BE2C (cell line): Measurements from ENCODE around the gene SCN4A.

Source experiments
- DNase-seq: peaks from one replicate; pipeline ENCODE4 v3.0.0-alpha.2; 2020
- H3K27me3 ChIP-seq: fragments of 250-450 bp; sonication (Bioruptor Pico); 2 replicates; pipeline ENCODE4 v1.5.1; 2020; ENCODE audit warnings: mild to moderate bottlenecking
- H3K36me3 ChIP-seq: fragments of 250-450 bp; sonication (Bioruptor Pico); 2 replicates; pipeline ENCODE4 v1.5.1; 2020; ENCODE audit warnings: mild to moderate bottlenecking
- H3K4me1 ChIP-seq: fragments of 250-450 bp; sonication (Bioruptor Pico); 2 replicates; pipeline ENCODE4 v1.5.1; 2020
- H3K4me3 ChIP-seq: 2 replicates; pipeline ENCODE4 v1.5.1; 2011; ENCODE audit warnings: low read depth, low read length
- H3K9me3 ChIP-seq: fragments of 250-450 bp; sonication (Bioruptor Pico); 2 replicates; pipeline ENCODE4 v1.5.1; 2020
- TF ChIP-seq, protein P1 (sequence below): IDR thresholded peaks from 2 replicates; pipeline ENCODE4 v1.5.1; 2012; ENCODE audit warnings: mild to moderate bottlenecking, low read depth, low read length

Gene SCN4A

DNA sequence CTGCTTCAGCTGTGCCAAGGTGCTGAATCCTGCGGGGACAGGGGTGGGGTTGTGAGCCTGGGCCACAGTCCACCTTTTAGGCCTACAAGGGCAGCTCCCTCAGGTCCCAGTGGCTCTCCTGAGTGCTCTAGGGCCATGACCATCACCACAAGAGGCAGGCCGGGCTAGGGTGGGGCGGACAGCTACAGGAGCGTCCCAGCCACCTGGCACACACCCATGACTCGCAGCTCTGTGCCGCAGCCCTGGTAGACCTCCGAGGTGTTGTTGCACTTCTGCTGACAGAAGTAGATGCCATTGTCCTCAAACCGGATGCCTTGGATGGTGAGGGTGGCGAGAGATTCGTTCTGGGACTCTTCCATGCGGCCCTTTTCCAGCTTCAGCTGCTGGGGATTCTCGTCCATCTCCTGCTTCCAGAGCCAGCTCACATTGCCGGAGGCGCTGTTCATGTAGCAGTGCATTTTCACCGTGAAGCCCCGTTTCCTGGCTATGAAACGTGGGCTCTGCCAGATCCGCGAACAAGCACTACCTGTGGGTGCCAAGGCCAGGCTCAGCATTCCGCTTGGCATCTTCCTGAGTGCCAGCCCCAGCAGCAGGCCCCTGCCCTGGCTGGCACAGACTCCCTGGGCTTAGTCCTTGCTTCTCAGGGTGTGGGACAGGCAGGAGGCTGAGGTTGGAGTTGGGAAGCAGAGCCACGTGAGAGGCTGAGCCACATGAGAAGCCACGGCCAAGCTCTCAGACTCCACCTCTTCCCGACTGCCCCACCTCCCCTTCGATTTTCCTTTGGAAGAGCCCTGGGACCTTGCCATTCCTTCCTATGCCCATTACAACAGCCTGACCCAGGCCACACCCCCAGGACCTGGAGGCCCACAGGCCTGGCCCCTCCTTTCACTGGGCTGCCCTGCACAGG is 42.6 kb downstream of the SCN4A start:
- Histone ChIP-seq H3K36me3 (no peaks in the 10 kb centered on the region), H3K27me3 (no peaks in the 10 kb centered on the region), H3K4me1 (no peaks in the 10 kb centered on the region), H3K4me3 (no peak overlapping the region), H3K9me3 (no peaks in the 10 kb centered on the region)
- DNase-seq = no peak
- TF ChIP-seq, protein P1, sequence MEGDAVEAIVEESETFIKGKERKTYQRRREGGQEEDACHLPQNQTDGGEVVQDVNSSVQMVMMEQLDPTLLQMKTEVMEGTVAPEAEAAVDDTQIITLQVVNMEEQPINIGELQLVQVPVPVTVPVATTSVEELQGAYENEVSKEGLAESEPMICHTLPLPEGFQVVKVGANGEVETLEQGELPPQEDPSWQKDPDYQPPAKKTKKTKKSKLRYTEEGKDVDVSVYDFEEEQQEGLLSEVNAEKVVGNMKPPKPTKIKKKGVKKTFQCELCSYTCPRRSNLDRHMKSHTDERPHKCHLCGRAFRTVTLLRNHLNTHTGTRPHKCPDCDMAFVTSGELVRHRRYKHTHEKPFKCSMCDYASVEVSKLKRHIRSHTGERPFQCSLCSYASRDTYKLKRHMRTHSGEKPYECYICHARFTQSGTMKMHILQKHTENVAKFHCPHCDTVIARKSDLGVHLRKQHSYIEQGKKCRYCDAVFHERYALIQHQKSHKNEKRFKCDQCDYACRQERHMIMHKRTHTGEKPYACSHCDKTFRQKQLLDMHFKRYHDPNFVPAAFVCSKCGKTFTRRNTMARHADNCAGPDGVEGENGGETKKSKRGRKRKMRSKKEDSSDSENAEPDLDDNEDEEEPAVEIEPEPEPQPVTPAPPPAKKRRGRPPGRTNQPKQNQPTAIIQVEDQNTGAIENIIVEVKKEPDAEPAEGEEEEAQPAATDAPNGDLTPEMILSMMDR = no peak

DNA sequence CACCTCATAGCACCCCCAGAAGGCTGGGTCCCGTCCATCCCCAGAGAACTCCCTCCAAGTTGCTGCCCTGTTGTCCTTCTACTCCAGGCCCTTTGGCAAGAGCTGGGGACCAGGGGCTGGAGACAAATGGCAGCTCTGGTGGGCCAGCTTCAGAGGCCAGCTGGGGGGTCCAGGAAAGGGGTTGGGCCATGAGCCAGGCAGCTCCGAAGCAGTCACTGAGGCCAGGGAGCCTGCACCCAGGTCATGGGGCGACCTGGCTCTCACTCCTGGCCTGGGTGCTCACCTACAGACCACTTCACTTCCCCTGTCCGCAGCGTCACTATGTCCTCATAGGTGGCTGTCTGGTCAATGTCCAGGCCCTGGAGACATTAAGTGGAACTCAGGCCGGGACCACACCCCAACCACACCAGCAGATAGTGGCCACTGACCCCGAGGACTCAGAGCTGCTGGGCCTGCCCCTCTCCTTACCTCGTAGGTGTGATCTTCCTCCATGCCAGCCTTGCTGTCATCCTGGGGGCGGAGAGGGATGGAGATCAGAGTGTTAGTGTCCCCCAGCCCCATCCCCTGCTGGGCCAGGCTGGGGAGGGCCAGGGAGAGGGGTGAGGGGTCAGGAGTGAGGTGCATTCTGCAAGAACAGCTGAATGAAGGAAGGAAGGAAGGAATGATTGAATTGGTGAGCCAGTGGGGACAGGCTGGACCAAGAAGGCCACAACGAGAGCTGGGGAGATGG is 43.6 kb downstream of the SCN4A start:
- H3K4me1 ChIP-seq = no peaks in the 10 kb centered on the region
- H3K27me3 ChIP-seq = no peaks in the 10 kb centered on the region
- TF ChIP-seq, protein P1 = no peak
- no peaks in the 10 kb centered on the region for H3K9me3 ChIP-seq
- no peak overlapping the region for H3K4me3 ChIP-seq
- no peak for DNase-seq
- H3K36me3 ChIP-seq = no peaks in the 10 kb centered on the region

DNA sequence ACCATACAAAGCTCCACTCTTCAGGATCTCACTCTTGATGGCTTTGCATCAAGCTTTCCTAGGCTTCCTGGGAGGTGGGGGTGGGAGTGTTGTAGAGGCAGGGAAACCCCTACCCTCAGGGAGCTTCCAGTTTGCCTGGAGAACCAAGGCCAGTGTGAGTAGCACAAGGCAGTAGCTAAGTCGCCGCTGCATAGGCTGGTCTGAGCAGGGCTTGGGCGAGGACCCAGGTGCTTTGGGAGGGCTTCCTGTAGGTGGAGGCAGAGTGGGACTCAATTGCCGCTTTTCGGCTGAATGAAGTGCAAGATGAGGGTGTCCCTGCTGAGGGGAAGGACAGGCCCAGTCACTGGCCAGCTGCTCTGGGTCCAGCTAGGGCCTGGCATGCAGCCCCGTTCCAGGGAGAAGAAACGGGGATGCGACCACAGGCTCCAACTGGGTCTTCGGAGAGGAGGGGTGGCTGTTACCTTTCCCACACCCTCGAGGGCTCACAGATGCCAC is 44.5 kb downstream of the SCN4A start:
- Histone ChIP-seq H3K4me3 (no peak overlapping the region), H3K4me1 (no peaks in the 10 kb centered on the region), H3K9me3 (no peaks in the 10 kb centered on the region), H3K27me3 (no peaks in the 10 kb centered on the region), H3K36me3 (no peaks in the 10 kb centered on the region)
- no peak for DNase-seq
- TF ChIP-seq, protein P1 = no peak

DNA sequence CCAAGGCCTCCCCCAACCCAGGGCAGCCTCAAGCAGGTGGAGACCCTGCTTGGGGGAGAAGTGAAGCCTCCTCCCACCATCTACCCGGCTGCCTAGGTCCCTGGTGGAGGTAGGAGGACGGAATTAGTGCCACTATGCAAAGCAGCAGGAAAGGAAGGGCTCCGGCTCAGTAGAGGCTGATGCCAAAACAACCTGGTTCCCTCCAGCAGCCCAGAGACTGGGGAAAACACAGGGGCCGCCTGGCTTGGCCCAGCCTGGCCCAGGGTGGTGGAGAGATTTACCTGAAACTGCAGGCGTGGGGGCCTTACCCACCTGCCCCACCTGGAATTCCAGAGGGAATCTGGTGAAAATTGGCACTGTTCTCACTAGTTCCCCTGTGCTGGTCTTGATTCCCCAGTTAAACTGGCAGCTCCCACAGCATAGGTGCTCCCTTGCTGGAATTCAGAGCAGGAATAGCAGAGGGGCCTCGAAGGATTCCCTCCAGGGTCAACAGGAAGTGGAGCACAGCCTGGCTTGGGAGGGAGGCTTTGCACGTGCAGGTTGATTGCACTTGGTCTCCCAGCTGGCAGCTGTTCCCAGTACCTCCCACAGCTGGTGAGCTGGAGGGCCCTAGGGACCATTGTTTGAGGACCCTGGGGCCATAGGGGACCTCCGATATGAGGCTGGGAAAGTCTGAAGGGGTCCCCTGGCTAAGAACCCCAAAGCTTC is 45.1 kb downstream of the SCN4A start:
- Histone ChIP-seq H3K36me3 (no peaks in the 10 kb centered on the region), H3K4me3 (no peak overlapping the region), H3K9me3 (no peaks in the 10 kb centered on the region), H3K27me3 (no peaks in the 10 kb centered on the region), H3K4me1 (no peaks in the 10 kb centered on the region)
- DNase-seq = no peak
- TF ChIP-seq, protein P1 = no peak

DNA sequence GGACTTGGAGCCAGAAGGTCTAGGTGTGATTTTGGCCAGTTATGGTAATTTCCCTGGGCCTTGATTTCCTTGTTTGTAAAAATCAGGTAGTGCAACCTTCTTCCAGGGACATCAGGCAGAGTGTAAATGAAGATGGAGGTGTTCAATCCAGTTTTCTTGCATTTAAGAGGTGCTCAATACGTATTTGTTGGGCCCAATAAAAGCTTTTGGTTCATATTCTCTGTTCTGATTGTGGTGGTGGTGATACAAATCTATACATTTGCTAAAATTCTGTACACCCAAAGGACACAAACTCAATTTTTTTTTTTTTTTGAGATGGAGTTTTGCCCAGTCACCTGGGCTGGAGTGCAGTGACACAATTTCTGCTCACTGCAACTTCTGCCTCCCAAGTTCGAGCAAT is 46.6 kb downstream of the SCN4A start:
- DNase-seq = no peak
- H3K4me1 ChIP-seq = no peaks in the 10 kb centered on the region
- TF ChIP-seq, protein P1 = no peak
- no peaks in the 10 kb centered on the region for H3K27me3 ChIP-seq
- H3K36me3 ChIP-seq = no peaks in the 10 kb centered on the region
- H3K4me3 ChIP-seq = no peak overlapping the region
- no peaks in the 10 kb centered on the region for H3K9me3 ChIP-seq
